ENCODE data around the gene RGS19. TPM values are rescaled to one million over a fixed set of nuclear protein-coding genes. Genes with fewer than 3 reads are reported as not detected.

Gene RGS19
- total RNA-seq, 6 experiments from 2014 or later, result 2.6 to 10.9 (median 5.7) TPM

DNA sequence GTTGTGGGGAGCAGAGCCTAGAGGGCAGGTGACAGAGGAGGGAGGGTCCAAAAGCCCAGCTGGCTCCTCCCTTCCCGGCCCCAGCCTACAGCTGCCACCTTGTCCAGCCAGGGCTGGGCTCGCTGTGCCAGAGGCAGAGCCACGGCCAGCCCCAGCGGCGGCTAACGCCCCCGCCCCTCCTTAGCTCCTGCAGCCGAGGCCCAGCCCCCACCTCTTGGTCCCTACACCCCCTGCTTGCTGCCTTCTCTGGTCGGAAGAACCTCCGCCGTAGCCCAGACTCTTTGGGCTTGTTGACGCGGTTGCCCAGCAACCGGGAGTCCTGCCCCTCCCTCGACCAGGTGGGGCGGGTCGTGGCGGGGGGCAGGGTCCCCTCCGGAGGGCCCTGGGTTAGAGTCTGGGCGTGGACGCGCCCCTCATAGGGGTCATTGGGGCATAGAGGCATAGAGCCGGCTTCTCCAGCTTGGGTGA, 5.4 kb upstream of the RGS19 start:
- intact Hi-C loops (cut with DNase I), result no loop called here
- Histone ChIP-seq H3K9me3 (no peaks in the 10 kb centered on the region), H3K4me1 (peaks cover 0 to 12% (median 1%) of the 10 kb centered on the region in 4 donors), H3K27ac (no peak overlapping the region), H3K27me3 (peaks cover 0 to 12% of the 10 kb centered on the region in 2 donors), H3K36me3 (no peaks in the 10 kb centered on the region), H3K4me3 (no peak overlapping the region)
- no peak for DNase-seq
- 9% methylated on average over 8 of the region's 23 CpGs for WGBS (ENCODE audit: insufficient coverage, low coverage, low lambda C conversion rate, missing lambda C conversion rate)
- ATAC-seq, result no peak
- no peak for TF ChIP-seq POLR2A (IDR thresholded peaks at IDR 0.05)
- TF ChIP-seq, protein P1, sequence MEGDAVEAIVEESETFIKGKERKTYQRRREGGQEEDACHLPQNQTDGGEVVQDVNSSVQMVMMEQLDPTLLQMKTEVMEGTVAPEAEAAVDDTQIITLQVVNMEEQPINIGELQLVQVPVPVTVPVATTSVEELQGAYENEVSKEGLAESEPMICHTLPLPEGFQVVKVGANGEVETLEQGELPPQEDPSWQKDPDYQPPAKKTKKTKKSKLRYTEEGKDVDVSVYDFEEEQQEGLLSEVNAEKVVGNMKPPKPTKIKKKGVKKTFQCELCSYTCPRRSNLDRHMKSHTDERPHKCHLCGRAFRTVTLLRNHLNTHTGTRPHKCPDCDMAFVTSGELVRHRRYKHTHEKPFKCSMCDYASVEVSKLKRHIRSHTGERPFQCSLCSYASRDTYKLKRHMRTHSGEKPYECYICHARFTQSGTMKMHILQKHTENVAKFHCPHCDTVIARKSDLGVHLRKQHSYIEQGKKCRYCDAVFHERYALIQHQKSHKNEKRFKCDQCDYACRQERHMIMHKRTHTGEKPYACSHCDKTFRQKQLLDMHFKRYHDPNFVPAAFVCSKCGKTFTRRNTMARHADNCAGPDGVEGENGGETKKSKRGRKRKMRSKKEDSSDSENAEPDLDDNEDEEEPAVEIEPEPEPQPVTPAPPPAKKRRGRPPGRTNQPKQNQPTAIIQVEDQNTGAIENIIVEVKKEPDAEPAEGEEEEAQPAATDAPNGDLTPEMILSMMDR (IDR thresholded peaks at IDR 0.05), result no peak

DNA sequence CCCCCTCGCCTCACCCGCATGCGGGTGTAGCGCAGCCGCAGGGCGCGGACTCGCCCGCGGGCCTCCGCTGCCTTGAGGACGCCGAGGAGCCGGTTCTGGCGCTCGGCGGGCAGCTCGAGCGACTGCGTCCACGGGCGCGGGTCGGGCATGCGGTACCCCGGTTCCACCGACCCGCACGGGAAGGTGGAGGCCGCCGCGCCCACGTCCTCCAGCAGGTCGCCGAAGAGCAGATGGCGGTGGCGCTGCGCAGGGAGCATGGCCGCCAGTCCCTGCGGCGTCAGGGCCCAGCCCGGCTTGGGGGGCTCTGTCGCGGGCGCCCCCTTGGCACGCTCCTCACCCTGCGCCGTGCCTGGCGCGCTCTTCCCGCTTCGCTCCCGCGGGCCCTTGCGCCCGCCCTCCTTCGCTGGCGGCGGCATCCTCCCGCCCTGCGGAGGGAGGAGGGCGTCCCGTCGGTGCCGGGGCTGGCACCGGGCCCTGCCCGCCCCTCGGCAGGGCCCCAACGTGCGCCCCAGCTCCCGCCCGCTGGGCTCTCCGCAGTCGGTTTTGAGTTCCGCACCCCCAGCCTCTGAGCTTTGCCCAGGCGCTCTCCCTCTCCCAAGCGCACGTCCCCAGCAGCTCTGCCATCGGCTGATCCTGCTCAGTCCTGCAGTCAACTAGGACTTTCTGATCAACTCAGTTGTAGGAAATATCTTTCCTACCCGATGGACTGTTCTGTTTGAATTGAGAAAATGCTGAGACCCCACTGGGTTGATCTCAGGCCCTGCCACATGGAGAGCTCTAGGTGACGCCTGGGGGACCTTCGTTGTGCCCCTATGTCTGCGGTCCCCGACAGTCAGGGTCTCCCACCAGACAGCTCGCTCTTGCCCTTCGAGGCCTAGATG, 4.7 kb upstream of the RGS19 start, which contains the start of gene LKAAEAR1:
TSS of gene LKAAEAR1 (minus strand) at position 595 of the 881 bp plus-strand sequence. CDS start at position 416, 179 bp downstream.
- no peak for TF ChIP-seq POLR2A (IDR thresholded peaks at IDR 0.05)
- TF ChIP-seq, protein P1 (IDR thresholded peaks at IDR 0.05), result no peak
- WGBS (ENCODE audit: insufficient coverage, low coverage, low lambda C conversion rate, missing lambda C conversion rate), result 0% methylated on average over 4 of the region's 86 CpGs
- intact Hi-C loops (cut with DNase I), result no loop called here
- Histone ChIP-seq H3K4me1 (peaks cover 0 to 16% (median 1%) of the 10 kb centered on the region in 4 donors), H3K27me3 (peaks cover 0 to 12% of the 10 kb centered on the region in 2 donors), H3K4me3 (peak within 1 kb of the TSS; percentile 38 to 50 (median 41)), H3K9me3 (no peaks in the 10 kb centered on the region), H3K27ac (no peak within 1 kb of the TSS), H3K36me3 (no peaks in the 10 kb centered on the region)
- DNase-seq, result no peak
- ATAC-seq, result no peak

DNA sequence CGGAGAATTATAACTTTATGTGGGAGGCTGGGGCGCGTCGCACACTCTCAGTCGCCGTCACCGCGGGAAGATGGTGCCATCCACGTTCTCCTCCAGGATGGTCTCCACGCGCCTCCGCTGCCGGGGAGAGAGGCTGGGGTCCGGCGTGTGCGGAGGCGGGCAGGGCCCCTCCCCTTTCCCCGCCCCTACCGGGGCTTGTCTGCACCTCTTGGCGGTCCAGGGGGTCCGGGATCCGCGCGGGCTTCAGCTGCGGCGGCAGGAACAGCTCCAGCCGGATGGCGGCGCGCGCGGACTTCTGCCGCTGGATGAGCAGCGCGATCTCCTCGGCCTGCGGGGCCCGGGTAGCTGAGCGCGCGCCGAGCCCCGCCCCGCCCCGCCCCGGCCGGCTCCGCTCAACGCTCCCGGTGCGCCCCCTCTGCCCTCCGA, 4.1 kb upstream of the RGS19 start:
- no peaks in the 10 kb centered on the region for H3K36me3 ChIP-seq
- H3K27me3 ChIP-seq, result peaks cover 0 to 12% of the 10 kb centered on the region in 2 donors
- peak overlapping the region; percentile 38 to 50 (median 41) for H3K4me3 ChIP-seq
- H3K4me1 ChIP-seq, result peaks cover 0 to 18% (median 1%) of the 10 kb centered on the region in 4 donors
- WGBS (ENCODE audit: insufficient coverage, low coverage, low lambda C conversion rate, missing lambda C conversion rate), result 0% methylated on average over 2 of the region's 52 CpGs
- intact Hi-C loops (cut with DNase I), result no loop called here
- ATAC-seq (peak; percentile 60 to 72 (median 64)), DNase-seq (peak; percentile 77 to 84 (median 84))
- no peaks in the 10 kb centered on the region for H3K9me3 ChIP-seq
- H3K27ac ChIP-seq, result no peak overlapping the region
- TF ChIP-seq, protein P1 (IDR thresholded peaks at IDR 0.05), result peak; percentile 52 to 68 (median 60)
- TF ChIP-seq POLR2A (IDR thresholded peaks at IDR 0.05), result no peak

DNA sequence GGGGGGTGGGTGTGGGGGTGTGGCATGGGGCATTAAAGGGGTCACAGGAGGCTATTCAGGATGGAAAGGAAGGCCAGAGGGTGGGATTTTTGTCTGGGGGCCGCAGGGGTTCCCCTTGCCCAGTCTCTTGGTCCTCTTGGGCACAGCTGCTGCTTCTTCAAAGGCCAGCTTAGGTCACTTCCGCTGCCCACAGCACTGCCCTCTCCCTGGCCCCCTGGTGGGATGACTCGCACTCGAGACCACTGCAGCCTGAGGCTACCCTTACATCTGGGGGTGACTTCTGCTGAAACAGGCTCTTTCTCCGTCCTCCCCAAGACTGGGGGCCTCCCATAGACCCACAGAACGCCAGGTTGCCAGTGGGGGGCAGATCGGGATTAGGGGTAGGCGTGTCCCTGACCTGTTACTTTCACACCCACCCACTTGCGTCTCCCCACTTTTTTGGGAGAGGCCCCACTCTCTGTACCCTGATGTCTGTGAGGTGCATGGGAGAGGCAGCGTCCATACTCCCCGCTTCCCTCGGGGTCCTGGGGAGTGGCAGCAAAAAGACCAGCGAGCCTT, 3.6 kb upstream of the RGS19 start:
- Histone ChIP-seq H3K4me1 (peaks cover 0 to 18% (median 1%) of the 10 kb centered on the region in 4 donors), H3K27ac (no peak overlapping the region), H3K27me3 (peaks cover 0 to 12% of the 10 kb centered on the region in 2 donors), H3K9me3 (no peaks in the 10 kb centered on the region), H3K4me3 (peak overlapping the region in 2 of 3 donors; percentile 38 to 50), H3K36me3 (no peaks in the 10 kb centered on the region)
- WGBS (ENCODE audit: insufficient coverage, low coverage, low lambda C conversion rate, missing lambda C conversion rate), result 4% methylated on average over 8 of the region's 13 CpGs
- TF ChIP-seq, protein P1 (IDR thresholded peaks at IDR 0.05), result no peak
- no peak for TF ChIP-seq POLR2A (IDR thresholded peaks at IDR 0.05)
- ATAC-seq (no peak), DNase-seq (no peak)
- intact Hi-C loops (cut with DNase I), result no loop called here
